SK-N-SH (cell line): ENCODE data around the gene TMEM266. TPM values are rescaled to one million over a fixed set of nuclear protein-coding genes. Genes with fewer than 3 reads are reported as not detected.

ENCODE experiments used
- CTCF ChIA-PET: fragments of 300-600, 350-600 bp; formaldehyde crosslinking; extraction: SDS; loops from one replicate; lab custom pipeline; 2021; lab: Yijun Ruan, JAX
- POLR2A ChIA-PET: fragments of 350-600 bp; sonication (Branson Sonifier 250); formaldehyde crosslinking; extraction: SDS; loops from one replicate; lab custom pipeline; 2020; ENCODE audit warnings: antibody characterized with exemption, inconsistent platforms; lab: Yijun Ruan, JAX
- DNase-seq: peaks from one replicate; pipeline ENCODE4 v3.0.0; 2012
- H2AFZ ChIP-seq: fragments of 200-600 bp; sonication (generic); 2 replicates; pipeline ENCODE4 v1.8.1; 2016; ENCODE audit warnings: antibody characterized with exemption, mild to moderate bottlenecking, low read depth
- H3F3A ChIP-seq: fragments of 200-600 bp; sonication (generic); replicated peaks from 2 replicates; pipeline ENCODE3; 2016; ENCODE audit warnings: antibody characterized with exemption, mild to moderate bottlenecking; ENCODE audit not compliant: insufficient read depth
- H3K27ac ChIP-seq, 2 experiments: fragments of 200-500 bp in 1 of 2; fragments of 200-600 bp in 1 of 2; sonication (Bioruptor generic) in 1 of 2; sonication (generic), shearing (Covaris generic) in 1 of 2; 2 replicates each; pipeline versions ENCODE4 v1.5.1 to v1.6.1; 2014 to 2016; ENCODE audit warnings: low read depth in 2 of 2, inconsistent platforms in 1 of 2, low read length in 1 of 2, mild to moderate bottlenecking in 1 of 2, mixed read lengths in 1 of 2
- H3K27me3 ChIP-seq: fragments of 200-600 bp; sonication (generic), shearing (Covaris generic); 2 replicates; pipeline ENCODE4 v1.6.1; 2016; ENCODE audit warnings: mixed run types; ENCODE audit not compliant: insufficient read depth
- H3K36me3 ChIP-seq, 2 experiments: fragments of 200-500 bp in 1 of 2; fragments of 200-600 bp in 1 of 2; sonication (Bioruptor generic) in 1 of 2; sonication (generic) in 1 of 2; replicated peaks in 1 of 2; 2 replicates each; pipeline versions ENCODE3 to v1.5.1; 2014 to 2016; ENCODE audit warnings: low read length in 1 of 2, mild to moderate bottlenecking in 1 of 2; ENCODE audit not compliant: insufficient read depth in 2 of 2, control insufficient read depth in 1 of 2
- H3K4me1 ChIP-seq, 2 experiments: fragments of 200-500 bp in 1 of 2; fragments of 200-600 bp in 1 of 2; sonication (Bioruptor generic) in 1 of 2; sonication (generic), shearing (Covaris generic) in 1 of 2; 2 replicates each; pipeline versions ENCODE4 v1.5.1 to v1.6.1; 2014 to 2016; ENCODE audit warnings: low read depth in 1 of 2, low read length in 1 of 2, mixed run types in 1 of 2; ENCODE audit not compliant: insufficient read depth in 2 of 2, control insufficient read depth in 1 of 2
- H3K4me2 ChIP-seq: fragments of 200-600 bp; sonication (generic), shearing (Covaris generic); 2 replicates; pipeline ENCODE4 v1.6.1; 2017; ENCODE audit warnings: mixed run types
- H3K4me3 ChIP-seq, 2 experiments: fragments of 200-500 bp in 1 of 2; fragments of 200-600 bp in 1 of 2; sonication (Bioruptor generic) in 1 of 2; sonication (generic), shearing (Covaris generic) in 1 of 2; 2 replicates each; pipeline versions ENCODE4 v1.5.1 to v1.8.1; 2014 to 2016; ENCODE audit warnings: low read depth in 2 of 2, inconsistent platforms in 1 of 2, low read length in 1 of 2, mild to moderate bottlenecking in 1 of 2, mixed read lengths in 1 of 2, moderate library complexity in 1 of 2
- H3K79me2 ChIP-seq: fragments of 200-600 bp; sonication (generic); 2 replicates; pipeline ENCODE4 v1.8.1; 2017; ENCODE audit warnings: mild to moderate bottlenecking; ENCODE audit not compliant: insufficient read depth
- H3K9ac ChIP-seq: fragments of 200-600 bp; sonication (generic); 2 replicates; pipeline ENCODE4 v1.6.1; 2017; ENCODE audit warnings: mixed run types
- H3K9me2 ChIP-seq: fragments of 200-600 bp; sonication (generic); 2 replicates; pipeline ENCODE4 v1.6.1; 2017; ENCODE audit warnings: mixed run types
- H3K9me3 ChIP-seq: fragments of 200-600 bp; sonication (generic); 2 replicates; pipeline ENCODE4 v1.6.1; 2017; ENCODE audit warnings: mixed run types, mild to moderate bottlenecking, moderate library complexity
- H4K20me1 ChIP-seq: fragments of 200-600 bp; sonication (generic); 2 replicates; pipeline ENCODE4 v1.6.1; 2017; ENCODE audit warnings: mild to moderate bottlenecking, mixed run types; ENCODE audit not compliant: insufficient read depth
- CHD2 ChIP-seq: fragments of 150-350 bp; IDR thresholded peaks from 2 replicates; pipeline ENCODE4 v1.6.1; 2018; ENCODE audit warnings: low read length; ENCODE audit not compliant: partially characterized antibody
- ELF1 ChIP-seq: IDR thresholded peaks from 2 replicates; pipeline ENCODE4 v1.4.0; 2012
- EZH2phosphoT487 ChIP-seq: fragments of 200-600 bp; sonication (generic); IDR thresholded peaks from 2 replicates; pipeline ENCODE4 v1.6.1; 2017; ENCODE audit warnings: low read depth, mixed run types, mild to moderate bottlenecking, antibody characterized with exemption, moderate library complexity, borderline replicate concordance
- FOSL2 ChIP-seq: IDR thresholded peaks from 2 replicates; pipeline ENCODE4 v1.4.0; 2012; ENCODE audit warnings: low read depth, mild to moderate bottlenecking, moderate library complexity, borderline replicate concordance
- FOXM1 ChIP-seq: IDR thresholded peaks from 2 replicates; pipeline ENCODE4 v1.4.0; 2012; ENCODE audit warnings: low read depth, mild to moderate bottlenecking
- GATA2 ChIP-seq: sonication (generic); formaldehyde crosslinking; IDR thresholded peaks from 2 replicates; pipeline ENCODE4 v1.5.0; 2020; ENCODE audit warnings: mild to moderate bottlenecking, missing genetic modification reagents
- MEF2A ChIP-seq: IDR thresholded peaks from 2 replicates; pipeline ENCODE4 v1.4.0; 2012; ENCODE audit warnings: low read depth, borderline replicate concordance
- MXI1 ChIP-seq: IDR thresholded peaks from 2 replicates; pipeline ENCODE4 v1.6.1; 2012; ENCODE audit warnings: mild to moderate bottlenecking, low read depth, low read length, improper control_type of control experiment
- NRF1 ChIP-seq: IDR thresholded peaks from 2 replicates; pipeline ENCODE4 v1.6.1; 2012; ENCODE audit warnings: low read depth, mild to moderate bottlenecking, low read length
- RAD21 ChIP-seq: IDR thresholded peaks from 2 replicates; pipeline ENCODE4 v1.6.1; 2012; ENCODE audit warnings: mild to moderate bottlenecking, low read length
- RCOR1 ChIP-seq: fragments of 150-350 bp; IDR thresholded peaks from 2 replicates; pipeline ENCODE4 v1.6.1; 2017; ENCODE audit warnings: antibody characterized with exemption, low read length
- RFX5 ChIP-seq: IDR thresholded peaks from 2 replicates; pipeline ENCODE4 v1.6.1; 2012; ENCODE audit warnings: mild to moderate bottlenecking, improper control_type of control experiment, low read length
- TCF12 ChIP-seq: IDR thresholded peaks from 2 replicates; pipeline ENCODE4 v1.4.0; 2012
- ZBTB33 ChIP-seq: IDR thresholded peaks from 2 replicates; pipeline ENCODE4 v1.4.0; 2012; ENCODE audit warnings: low read depth, borderline replicate concordance
- WGBS: methylation state at CpG from one replicate; pipeline ENCODE4 v1.1.6; 2017; ENCODE audit warnings: low lambda C conversion rate; 5-methylcytosine and 5-hydroxymethylcytosine counted together
- polyA plus RNA-seq, 3 experiments: library from polyadenylated mRNA; depleted of rRNA; stranded (reverse); fragments of >200 nt; gene quantifications; 2 replicates each; pipeline ENCODE4 v1.2.3, GENCODE V29; 2012
- TF ChIP-seq, protein P1 (sequence below): IDR thresholded peaks from 2 replicates; pipeline ENCODE4 v1.4.0; 2012; ENCODE audit warnings: low read depth, borderline replicate concordance
- TF ChIP-seq, protein P2 (sequence below): IDR thresholded peaks from 2 replicates; pipeline ENCODE4; 2012
- TF ChIP-seq, protein P3 (sequence below): fragments of 150-350 bp; IDR thresholded peaks from 2 replicates; pipeline ENCODE4 v1.6.1; 2017; ENCODE audit warnings: antibody characterized with exemption, low read length, low read depth, borderline replicate concordance

TMEM266 gene
- polyA plus RNA-seq, 1 of the 3 experiments (the other 2 are of a cell fraction): 0.07 TPM

- no peak overlapping the region for H3K4me2 ChIP-seq
- ChIA-PET POLR2A (no interaction called here), CTCF (interaction anchor here (0.7 to 2.6 kb wide), 2 partner anchors 12 to 68 kb away, joined by 3 to 10 read pairs; no protein-coding TSS in a partner anchor)
- WGBS: 32% methylated on average over 4 of the region's 4 CpGs
- no peak overlapping the region for H3K9ac ChIP-seq
- H3K4me1 ChIP-seq: peaks cover 0 to 3% of the 10 kb centered on the region in 2 experiments; a peak in 1 of 4 replicates
- TF ChIP-seq, protein P1, sequence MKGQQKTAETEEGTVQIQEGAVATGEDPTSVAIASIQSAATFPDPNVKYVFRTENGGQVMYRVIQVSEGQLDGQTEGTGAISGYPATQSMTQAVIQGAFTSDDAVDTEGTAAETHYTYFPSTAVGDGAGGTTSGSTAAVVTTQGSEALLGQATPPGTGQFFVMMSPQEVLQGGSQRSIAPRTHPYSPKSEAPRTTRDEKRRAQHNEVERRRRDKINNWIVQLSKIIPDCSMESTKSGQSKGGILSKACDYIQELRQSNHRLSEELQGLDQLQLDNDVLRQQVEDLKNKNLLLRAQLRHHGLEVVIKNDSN: no peak
- no peak for TF ChIP-seq FOSL2
- TF ChIP-seq CHD2: no peak
- no peak for TF ChIP-seq NRF1
- TF ChIP-seq ZBTB33: no peak
- no peak for TF ChIP-seq GATA2 (CRISPR knock-in tag)
- no peak for TF ChIP-seq MEF2A
- H3K36me3 ChIP-seq: no peaks in the 10 kb centered on the region
- H3K27ac ChIP-seq: no peak overlapping the region
- no peak overlapping the region for H2AFZ ChIP-seq
- H3K79me2 ChIP-seq: no peaks in the 10 kb centered on the region
- H3K9me2 ChIP-seq: no peaks in the 10 kb centered on the region
- no peak overlapping the region for H3K4me3 ChIP-seq
- H4K20me1 ChIP-seq: no peaks in the 10 kb centered on the region
- no peaks in the 10 kb centered on the region for H3F3A ChIP-seq
- DNase-seq: no peak
- no peaks in the 10 kb centered on the region for H3K9me3 ChIP-seq
- H3K27me3 ChIP-seq: no peaks in the 10 kb centered on the region; the same call in 1 of the 2 replicates
Measured at GRCh38 chr15:76070921-76071635, 11.3 kb downstream of the TMEM266 start.

DNA sequence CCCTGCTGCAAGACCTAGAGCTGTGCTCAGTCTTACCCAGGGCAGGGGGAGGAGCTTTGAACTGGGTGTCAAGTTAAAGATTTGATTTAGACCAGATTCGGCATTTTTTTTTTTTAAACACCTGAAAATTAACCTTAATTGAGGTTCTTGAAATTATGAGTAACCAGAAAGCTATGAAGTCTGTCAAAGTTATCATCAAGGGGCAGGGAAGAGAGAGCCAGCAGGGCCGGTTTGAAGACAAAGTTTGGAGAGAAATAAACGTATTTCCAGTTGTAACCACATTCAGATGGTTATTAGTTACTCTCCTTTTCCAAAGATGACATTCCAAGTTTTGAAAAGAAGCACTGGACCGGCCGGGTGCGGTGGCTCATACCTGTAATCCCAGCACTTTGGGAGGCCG, 12.0 kb downstream of the TMEM266 start:
- H2AFZ ChIP-seq: no peak overlapping the region
- CTCF ChIA-PET: interaction anchor here (0.7 to 2.6 kb wide), 2 partner anchors 13 to 68 kb away, joined by 3 to 10 read pairs; no protein-coding TSS in a partner anchor
- TF ChIP-seq GATA2 (CRISPR knock-in tag): no peak
- no peak for TF ChIP-seq MEF2A
- no peak for TF ChIP-seq TCF12
- TF ChIP-seq, protein P2, sequence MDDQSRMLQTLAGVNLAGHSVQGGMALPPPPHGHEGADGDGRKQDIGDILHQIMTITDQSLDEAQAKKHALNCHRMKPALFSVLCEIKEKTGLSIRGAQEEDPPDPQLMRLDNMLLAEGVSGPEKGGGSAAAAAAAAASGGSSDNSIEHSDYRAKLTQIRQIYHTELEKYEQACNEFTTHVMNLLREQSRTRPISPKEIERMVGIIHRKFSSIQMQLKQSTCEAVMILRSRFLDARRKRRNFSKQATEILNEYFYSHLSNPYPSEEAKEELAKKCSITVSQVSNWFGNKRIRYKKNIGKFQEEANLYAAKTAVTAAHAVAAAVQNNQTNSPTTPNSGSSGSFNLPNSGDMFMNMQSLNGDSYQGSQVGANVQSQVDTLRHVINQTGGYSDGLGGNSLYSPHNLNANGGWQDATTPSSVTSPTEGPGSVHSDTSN: no peak
- TF ChIP-seq RAD21: no peak
- TF ChIP-seq EZH2phosphoT487: no peak
- no peak for TF ChIP-seq RFX5
- TF ChIP-seq NRF1: no peak
- no peak for TF ChIP-seq RCOR1
- TF ChIP-seq MXI1: no peak
- TF ChIP-seq, protein P3, sequence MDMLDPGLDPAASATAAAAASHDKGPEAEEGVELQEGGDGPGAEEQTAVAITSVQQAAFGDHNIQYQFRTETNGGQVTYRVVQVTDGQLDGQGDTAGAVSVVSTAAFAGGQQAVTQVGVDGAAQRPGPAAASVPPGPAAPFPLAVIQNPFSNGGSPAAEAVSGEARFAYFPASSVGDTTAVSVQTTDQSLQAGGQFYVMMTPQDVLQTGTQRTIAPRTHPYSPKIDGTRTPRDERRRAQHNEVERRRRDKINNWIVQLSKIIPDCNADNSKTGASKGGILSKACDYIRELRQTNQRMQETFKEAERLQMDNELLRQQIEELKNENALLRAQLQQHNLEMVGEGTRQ: no peak
- TF ChIP-seq FOXM1: no peak
- no peak for TF ChIP-seq ELF1
- no peak for TF ChIP-seq ZBTB33

More for the DNA sequence above, 12.0 kb downstream of the TMEM266 start:
- Histone ChIP-seq H3K36me3 (no peaks in the 10 kb centered on the region), H3K9me3 (no peaks in the 10 kb centered on the region), H3K9ac (no peak overlapping the region), H4K20me1 (no peaks in the 10 kb centered on the region), H3F3A (no peaks in the 10 kb centered on the region), H3K4me1 (no peaks in the 10 kb centered on the region; a peak in 1 of 4 replicates), H3K27me3 (no peaks in the 10 kb centered on the region; the same call in 1 of the 2 replicates), H3K27ac (no peak overlapping the region), H3K9me2 (no peaks in the 10 kb centered on the region), H3K79me2 (no peaks in the 10 kb centered on the region), H3K4me3 (no peak overlapping the region), H3K4me2 (no peak overlapping the region)
- WGBS: 63% methylated on average over 7 of the region's 7 CpGs
- POLR2A ChIA-PET: no interaction called here
- no peak for DNase-seq
